Measurements from ENCODE around the gene EPHB3. TPM values are rescaled to one million over a fixed set of nuclear protein-coding genes. Genes with fewer than 3 reads are reported as not detected.
"Not testable (repeated sequence)": the region's sequence is repeated elsewhere in the genome, so short reads cannot be mapped to it uniquely, and the experiment has no call there.

EPHB3 gene
- total and polyA plus RNA-seq, 7 donors = 0.08 to 1.6 (median 0.63) TPM

DNA sequence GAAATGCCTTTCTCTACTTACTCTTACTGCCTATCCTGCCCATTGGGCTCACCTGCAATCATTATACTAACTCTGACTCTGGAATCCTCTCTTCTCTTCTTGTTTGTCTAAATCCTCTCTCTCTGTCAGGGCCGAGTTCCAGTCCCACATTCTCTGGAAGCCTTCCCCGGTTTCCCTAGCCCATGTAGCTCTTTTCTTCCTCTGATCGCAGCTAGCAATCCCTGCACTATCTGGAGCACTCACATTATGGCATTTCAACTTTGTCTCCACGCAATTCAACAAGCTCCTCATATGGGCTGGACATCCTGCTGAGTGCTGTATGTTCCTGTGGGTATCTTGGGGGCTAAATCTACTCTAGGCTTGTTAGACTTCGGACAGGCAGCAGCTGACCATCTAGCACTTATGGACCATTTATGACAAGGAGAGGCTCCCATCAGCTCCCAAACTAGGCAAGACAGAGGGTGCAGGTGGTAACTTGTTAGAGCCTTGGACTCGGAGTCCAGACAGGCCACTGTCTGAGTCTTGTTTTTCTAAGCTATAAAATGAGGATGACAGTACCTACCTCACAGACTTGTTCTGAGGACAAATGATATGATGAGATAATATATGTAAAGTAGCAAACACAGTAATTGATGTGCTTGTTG, 58.3 kb downstream of the EPHB3 start:
- TF ChIP-seq, protein P1, sequence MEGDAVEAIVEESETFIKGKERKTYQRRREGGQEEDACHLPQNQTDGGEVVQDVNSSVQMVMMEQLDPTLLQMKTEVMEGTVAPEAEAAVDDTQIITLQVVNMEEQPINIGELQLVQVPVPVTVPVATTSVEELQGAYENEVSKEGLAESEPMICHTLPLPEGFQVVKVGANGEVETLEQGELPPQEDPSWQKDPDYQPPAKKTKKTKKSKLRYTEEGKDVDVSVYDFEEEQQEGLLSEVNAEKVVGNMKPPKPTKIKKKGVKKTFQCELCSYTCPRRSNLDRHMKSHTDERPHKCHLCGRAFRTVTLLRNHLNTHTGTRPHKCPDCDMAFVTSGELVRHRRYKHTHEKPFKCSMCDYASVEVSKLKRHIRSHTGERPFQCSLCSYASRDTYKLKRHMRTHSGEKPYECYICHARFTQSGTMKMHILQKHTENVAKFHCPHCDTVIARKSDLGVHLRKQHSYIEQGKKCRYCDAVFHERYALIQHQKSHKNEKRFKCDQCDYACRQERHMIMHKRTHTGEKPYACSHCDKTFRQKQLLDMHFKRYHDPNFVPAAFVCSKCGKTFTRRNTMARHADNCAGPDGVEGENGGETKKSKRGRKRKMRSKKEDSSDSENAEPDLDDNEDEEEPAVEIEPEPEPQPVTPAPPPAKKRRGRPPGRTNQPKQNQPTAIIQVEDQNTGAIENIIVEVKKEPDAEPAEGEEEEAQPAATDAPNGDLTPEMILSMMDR (IDR thresholded peaks at IDR 0.05) = no peak
- 45 to 51% (median 50%) methylated on average over 6 of the region's 6 CpGs for WGBS, 3 donors
- Histone ChIP-seq H3K27me3 (ENCODE audit: insufficient read depth in 3 of 3, low read length in 2 of 3) (no peaks in the 10 kb centered on the region), H3K27ac (no peak overlapping the region), H3K4me3 (no peak overlapping the region), H3K36me3 (ENCODE audit: insufficient read depth in 1 of 2, low read depth in 1 of 2) (no peaks in the 10 kb centered on the region), H3K9me3 (no peaks in the 10 kb centered on the region), H3K4me1 (peaks cover 4% of the 10 kb centered on the region)
- ATAC-seq (no peak), DNase-seq (no peak)
- intact Hi-C loops (cut with DNase I) = no loop called here

DNA sequence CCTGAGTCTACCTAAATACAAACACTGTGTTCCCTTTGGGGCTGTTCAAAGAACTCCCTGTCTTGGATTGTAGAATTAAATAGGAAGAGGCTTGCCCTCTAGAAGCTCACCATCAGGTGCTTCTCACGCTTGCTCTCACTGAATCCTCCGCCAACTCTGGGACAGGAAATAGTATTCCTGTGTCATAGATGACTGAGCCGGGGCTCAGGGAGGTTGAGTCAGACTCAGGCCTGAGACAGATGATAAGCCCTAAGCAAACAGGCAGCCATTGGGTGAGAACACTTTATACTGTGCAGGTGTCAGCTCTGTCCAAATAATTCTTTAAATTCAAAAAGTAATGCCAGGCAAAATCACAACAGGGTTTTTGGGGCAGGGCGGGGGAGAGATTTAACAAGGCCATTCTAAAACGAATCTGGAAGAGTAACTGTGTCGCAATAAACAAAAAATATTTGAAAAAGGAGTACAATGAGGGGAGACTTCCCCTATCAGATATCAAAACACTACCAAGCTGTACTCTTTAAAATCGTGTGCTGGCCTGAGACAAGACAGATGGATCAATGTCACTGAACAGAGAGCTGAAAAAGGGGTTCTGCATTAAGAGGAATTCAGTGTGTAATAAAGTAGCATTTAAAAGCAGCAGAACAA, 59.0 kb downstream of the EPHB3 start:
- H3K4me1 ChIP-seq = peaks cover 4% of the 10 kb centered on the region
- WGBS, 3 donors = 75 to 83% (median 83%) methylated on average over 7 of the region's 7 CpGs
- H3K27me3 ChIP-seq (ENCODE audit: insufficient read depth in 3 of 3, low read length in 2 of 3) = no peaks in the 10 kb centered on the region
- H3K36me3 ChIP-seq (ENCODE audit: insufficient read depth in 1 of 2, low read depth in 1 of 2) = no peaks in the 10 kb centered on the region
- no peak overlapping the region for H3K27ac ChIP-seq
- TF ChIP-seq, protein P1 (IDR thresholded peaks at IDR 0.05) = no peak
- peak in 1 of 4 donors; percentile 49 for ATAC-seq
- no peak for DNase-seq
- no peaks in the 10 kb centered on the region for H3K9me3 ChIP-seq
- no peak overlapping the region for H3K4me3 ChIP-seq
- intact Hi-C loops (cut with DNase I) = no loop called here

DNA sequence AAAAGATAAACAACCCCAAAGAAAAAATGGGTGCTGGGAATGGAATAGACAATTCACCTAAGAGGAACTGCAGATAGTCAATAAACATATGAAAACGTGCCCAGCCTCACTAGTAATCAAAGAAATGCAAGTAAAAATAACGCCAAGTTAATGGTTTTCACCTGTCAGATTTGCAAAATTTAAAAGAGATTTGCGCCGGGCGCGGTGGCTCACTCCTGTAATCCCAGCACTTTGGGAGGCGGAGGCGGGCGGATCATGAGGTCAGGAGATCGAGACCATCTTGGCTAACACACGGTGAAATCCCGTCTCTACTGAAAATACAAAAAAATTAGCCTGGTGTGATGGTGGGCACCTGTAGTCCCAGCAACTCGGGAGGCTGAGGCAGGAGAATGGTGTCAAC, 60.6 kb downstream of the EPHB3 start:
- WGBS, 3 donors = 86 to 89% (median 87%) methylated on average over 13 of the region's 13 CpGs
- DNase-seq; intact Hi-C loops (cut with DNase I); H3K27ac ChIP-seq; H3K9me3 ChIP-seq; H3K4me3 ChIP-seq; H3K36me3 ChIP-seq (ENCODE audit: insufficient read depth in 1 of 2, low read depth in 1 of 2); H3K27me3 ChIP-seq (ENCODE audit: insufficient read depth in 3 of 3, low read length in 2 of 3); ATAC-seq; H3K4me1 ChIP-seq: not testable (repeated sequence)

DNA sequence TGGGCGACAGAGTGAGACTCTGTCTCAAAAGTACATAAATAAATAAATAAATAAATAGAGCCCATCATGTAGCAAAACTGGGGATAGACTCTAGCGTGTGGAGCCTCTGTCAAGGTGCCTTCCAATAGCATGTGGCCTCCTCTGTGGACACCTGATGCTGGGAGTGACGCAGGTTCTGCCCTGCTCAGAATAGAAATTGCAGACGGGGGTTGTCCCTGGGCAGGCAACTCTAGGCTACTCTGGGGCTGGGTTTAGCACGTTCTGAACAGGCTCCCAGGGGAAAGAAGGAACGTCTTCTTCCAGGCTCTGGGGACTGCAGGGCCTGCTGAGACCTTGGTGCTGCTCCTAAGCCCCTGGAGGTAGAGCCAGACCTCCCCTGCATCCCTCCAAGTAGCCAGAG, 65.3 kb downstream of the EPHB3 start:
- Histone ChIP-seq H3K36me3 (ENCODE audit: insufficient read depth in 1 of 2, low read depth in 1 of 2) (no peaks in the 10 kb centered on the region), H3K4me1 (no peaks in the 10 kb centered on the region), H3K9me3 (no peaks in the 10 kb centered on the region), H3K27ac (peak overlapping the region; percentile 16), H3K4me3 (no peak overlapping the region), H3K27me3 (ENCODE audit: insufficient read depth in 3 of 3, low read length in 2 of 3) (no peaks in the 10 kb centered on the region)
- ATAC-seq (peak; percentile 75 to 97 (median 87)), DNase-seq (no peak)
- intact Hi-C loops (cut with DNase I) = no loop called here
- TF ChIP-seq, protein P1 (IDR thresholded peaks at IDR 0.05) = no peak
- WGBS, 3 donors = 54 to 68% (median 63%) methylated on average over 6 of the region's 6 CpGs

DNA sequence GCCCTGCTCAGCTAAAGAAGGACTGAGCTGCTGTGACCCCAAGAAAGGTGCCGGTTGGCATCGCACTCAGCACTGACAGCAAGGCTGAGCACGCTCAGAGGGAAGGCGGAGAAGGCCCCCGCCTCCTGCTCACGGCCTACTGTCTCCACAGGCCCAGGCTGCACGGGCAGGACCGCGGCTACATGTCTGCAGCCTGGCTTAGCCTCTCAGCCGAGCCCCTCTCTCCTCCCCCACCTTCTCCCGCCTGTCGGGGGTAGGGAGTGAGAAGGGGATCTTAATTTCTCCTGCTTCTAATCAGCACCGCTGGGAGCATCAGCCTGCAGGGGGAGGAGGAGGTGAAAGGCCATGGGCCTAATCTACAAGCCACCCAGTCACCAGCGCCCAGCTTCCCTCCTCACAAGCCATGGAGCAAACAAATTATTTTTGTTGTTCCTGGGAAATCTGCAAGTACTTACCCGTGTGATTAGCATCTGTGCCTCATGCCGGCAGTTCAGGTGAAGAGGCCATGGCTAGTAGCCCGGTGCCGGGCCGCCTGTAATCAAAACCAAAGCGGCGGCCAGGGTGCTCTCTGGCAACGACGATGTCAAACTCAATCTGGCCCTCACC, 68.1 kb downstream of the EPHB3 start:
- no peaks in the 10 kb centered on the region for H3K36me3 ChIP-seq (ENCODE audit: insufficient read depth in 1 of 2, low read depth in 1 of 2)
- intact Hi-C loops (cut with DNase I) = no loop called here
- DNase-seq (no peak), ATAC-seq (no peak)
- no peaks in the 10 kb centered on the region for H3K4me1 ChIP-seq
- TF ChIP-seq, protein P1 (IDR thresholded peaks at IDR 0.05) = no peak
- H3K27ac ChIP-seq = no peak overlapping the region
- H3K4me3 ChIP-seq = no peak overlapping the region
- H3K9me3 ChIP-seq = no peaks in the 10 kb centered on the region
- WGBS, 3 donors = 82 to 88% (median 85%) methylated on average over 23 of the region's 23 CpGs
- peaks cover 0 to 2% (median 0%) of the 10 kb centered on the region in 3 donors for H3K27me3 ChIP-seq (ENCODE audit: insufficient read depth in 3 of 3, low read length in 2 of 3)
